Activated CD4-positive, alpha-beta T cell treated with anti-CD3 and anti-CD28 coated beads for 4 hours (primary cell): ENCODE measurements around the gene LPP.
A peak's percentile ranks its signal among the peaks of the same experiment; 100 is the strongest.
"Not testable (repeated sequence)": the region's sequence is repeated elsewhere in the genome, so short reads cannot be mapped to it uniquely, and the experiment has no call there.

Experiments
- DNase-seq, 2 donors: peaks; one replicate each; pipeline ENCODE4 v3.0.0-alpha.2; 2020

LPP gene

DNA sequence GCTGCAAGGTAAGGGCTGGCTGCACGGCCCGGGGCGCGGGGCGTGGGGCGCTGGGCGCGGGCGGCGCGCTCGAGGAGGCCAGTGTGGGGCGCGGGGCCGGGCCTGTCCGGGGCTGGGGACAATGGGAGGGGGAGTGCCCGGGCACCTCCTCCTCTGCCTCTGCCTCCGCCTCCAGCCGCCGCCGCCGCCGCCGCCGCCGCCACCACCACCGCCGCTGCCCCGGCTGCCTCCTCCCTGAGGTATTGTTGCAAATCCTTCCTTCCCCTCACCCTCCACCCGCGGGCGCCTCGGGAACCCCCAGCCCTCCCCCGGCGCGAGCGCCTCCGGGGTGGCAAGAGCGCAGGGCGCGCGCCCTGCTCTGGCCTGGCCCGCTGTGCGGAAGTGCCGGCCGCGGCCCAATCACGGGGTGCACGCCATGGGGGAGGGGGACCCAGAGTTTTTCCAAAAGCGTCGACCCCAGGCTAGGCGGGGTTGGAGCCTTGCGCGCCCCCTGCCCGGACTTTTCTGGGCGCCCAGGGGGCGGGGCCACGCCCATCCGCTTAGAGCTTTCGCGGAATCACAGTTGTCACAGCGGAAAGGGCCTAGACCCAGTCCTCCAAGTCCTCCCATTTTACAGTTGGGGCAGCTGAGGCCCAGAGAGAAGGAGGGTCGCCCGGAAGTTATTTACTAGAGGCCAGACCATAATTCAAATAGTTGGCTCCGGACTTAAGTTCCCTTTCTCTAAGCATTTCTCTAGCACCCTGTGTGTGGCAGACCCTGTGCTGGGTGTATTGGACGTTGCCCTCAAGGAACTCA lies at the start of gene LPP:
Gene LPP (plus strand): TSS at position 144 of the 795 bp plus-strand sequence. CDS start 251,964 bp downstream, outside the sequence.
- DNase-seq: peak; percentile 83 to 86

- DNase-seq: no peak
These were observed 48.0 kb upstream of the LPP start for GRCh38 chr3:188106006-188106405.

DNA sequence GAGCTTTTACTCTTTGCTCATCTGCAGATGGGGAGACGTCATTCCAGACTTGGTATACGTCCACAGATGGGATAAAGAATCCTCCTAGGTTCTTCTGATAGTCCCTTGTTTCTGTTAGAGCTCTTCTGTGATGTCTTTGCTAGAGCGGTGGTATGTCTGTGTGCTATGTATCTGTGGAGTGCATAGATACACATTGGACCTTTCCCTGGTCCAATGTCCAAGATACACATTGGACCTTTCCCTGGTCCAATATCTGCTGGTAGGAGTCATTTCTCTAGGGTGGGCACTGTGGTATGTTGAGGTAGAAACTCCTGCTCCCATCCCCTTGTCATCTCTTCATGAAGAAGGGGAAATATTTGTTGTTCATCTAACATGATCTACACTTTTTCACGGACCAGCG lies 47.5 kb upstream of the LPP start:
- no peak for DNase-seq

- no peak for DNase-seq
These were observed 46.8 kb upstream of the LPP start for GRCh38 chr3:188106887-188107830.

DNA sequence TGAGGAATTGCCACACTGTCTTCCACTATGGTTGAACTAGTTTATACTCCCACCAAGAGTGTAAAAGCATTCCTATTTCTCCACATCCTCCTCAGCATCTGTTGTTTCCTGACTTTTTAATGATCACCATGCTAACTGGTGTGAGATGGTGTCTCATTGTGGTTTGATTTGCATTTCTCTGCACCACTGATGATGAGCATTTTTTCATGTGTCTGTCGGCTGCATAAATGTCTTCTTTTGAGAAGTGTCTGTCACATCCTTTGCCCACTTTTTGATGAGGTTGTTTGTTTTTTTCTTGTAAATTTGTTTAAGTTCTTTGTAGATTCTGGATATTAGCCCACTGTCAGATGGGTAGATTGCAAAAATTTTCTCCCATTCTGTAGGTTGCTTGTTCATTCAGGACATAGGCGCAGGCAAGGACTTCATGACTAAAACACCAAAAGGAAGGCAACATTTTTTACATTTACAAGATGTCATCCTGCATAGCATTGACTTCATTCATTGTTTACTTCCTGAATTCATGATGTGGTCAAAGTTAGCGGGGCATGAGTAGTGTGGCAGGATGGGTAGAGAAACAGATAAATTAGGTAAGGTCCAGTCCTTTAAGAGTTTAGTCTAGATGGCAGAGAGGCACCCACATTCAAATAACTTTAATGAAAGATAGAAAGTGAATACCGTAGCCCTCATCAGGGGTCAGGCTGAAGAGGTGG lies 45.1 kb upstream of the LPP start:
- no peak for DNase-seq

GRCh38 chr3:188111002-188111584 lies 42.9 kb upstream of the LPP start:
- DNase-seq: no peak

DNA sequence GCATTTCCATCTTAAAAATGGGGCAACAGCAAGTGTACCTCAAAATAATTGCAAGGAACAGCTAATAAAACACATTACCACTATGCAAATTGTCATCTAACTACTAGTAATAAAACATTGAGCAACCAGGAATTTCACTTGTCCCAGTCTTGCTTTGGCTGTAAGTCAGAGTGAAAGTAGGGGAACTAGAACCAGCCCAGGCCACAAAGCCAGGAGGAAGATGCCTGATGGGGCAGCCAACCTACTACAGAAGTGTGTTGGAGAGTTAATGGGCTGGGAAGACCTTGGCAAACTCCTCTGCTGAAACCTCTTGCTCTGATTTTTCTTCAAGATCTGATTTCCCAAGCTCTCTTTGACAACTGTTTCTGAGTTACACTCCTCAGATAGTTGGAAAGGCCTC lies 40.2 kb upstream of the LPP start:
- no peak for DNase-seq

- no peak for DNase-seq
These were observed 34.1 kb upstream of the LPP start for GRCh38 chr3:188119846-188120245.

DNA sequence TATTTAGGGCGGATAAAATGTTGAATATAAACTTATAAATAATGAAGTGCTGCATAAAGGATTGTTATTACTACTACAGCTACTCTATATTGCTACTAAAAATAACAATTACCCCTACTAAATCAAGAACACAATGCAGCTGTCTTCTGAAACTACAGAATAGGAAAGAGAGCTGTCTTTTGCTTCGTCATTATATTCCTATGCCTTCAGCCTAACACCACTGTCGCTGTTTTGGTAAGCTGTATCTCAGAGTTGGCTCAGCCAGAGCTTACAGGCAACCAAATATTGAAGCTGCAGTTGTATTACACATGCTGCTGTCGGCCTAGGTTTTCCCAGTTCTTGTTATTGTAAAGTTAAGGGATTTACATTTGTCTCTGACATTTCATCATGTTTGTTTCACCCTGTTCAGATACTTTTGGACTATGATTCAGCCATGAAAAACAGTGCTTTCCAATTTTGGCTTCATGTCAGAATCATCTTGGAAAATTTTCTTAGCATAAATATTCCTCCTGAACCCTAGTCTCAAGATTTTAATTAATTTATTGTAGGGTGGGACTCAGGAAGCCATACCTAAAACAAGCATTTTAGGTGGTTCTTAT lies 31.3 kb upstream of the LPP start:
- DNase-seq: no peak

GRCh38 chr3:188123170-188123905 lies 30.6 kb upstream of the LPP start:
- DNase-seq: no peak

GRCh38 chr3:188124184-188124583 lies 29.8 kb upstream of the LPP start:
- no peak for DNase-seq

DNA sequence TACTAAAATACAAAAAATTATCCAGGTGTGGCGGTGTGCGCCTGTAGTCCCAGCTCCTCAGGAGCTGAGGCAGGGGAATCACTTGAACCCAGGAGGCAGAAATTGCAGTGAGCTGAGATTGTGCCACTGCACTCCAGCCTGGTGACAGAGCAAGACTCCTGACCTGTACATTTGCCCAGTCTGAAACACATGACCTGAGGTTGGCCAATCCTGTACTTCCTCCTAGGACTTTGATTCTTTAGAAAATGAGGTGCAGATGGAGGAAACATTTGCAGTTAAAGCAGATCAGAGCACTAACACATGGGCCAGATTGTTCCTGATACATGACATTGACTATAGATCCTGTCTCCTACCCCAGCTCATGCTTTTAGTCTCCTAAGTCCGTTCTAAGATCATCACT lies 28.9 kb upstream of the LPP start:
- DNase-seq: no peak

- DNase-seq: no peak
These were observed 27.7 kb upstream of the LPP start for GRCh38 chr3:188126276-188126675.

- no peak for DNase-seq
These were observed 27.0 kb upstream of the LPP start for GRCh38 chr3:188126934-188127333.

- DNase-seq: no peak
These were observed 25.1 kb upstream of the LPP start for GRCh38 chr3:188128905-188129304.

DNA sequence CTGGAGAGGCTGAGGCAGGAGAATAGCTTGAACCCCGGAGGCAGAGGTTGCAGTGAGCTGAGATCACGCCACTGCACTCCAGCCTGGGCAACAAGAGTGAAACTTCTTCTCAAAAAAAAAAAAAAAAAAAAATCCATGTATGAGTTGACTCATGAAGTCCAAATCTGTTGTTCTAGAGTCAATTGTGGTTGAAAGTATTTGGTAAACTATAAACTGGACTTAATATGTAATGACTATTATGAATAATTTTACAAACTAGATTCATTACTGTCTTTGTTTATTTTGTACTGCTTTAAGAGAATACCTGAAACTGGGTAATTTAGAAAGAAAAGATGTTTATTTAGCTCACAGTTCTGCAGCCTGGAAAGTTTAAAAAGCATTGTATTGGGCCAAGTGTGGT lies 22.9 kb upstream of the LPP start:
- DNase-seq: not testable (repeated sequence)

GRCh38 chr3:188133219-188133618 lies 20.7 kb upstream of the LPP start:
- no peak for DNase-seq

DNA sequence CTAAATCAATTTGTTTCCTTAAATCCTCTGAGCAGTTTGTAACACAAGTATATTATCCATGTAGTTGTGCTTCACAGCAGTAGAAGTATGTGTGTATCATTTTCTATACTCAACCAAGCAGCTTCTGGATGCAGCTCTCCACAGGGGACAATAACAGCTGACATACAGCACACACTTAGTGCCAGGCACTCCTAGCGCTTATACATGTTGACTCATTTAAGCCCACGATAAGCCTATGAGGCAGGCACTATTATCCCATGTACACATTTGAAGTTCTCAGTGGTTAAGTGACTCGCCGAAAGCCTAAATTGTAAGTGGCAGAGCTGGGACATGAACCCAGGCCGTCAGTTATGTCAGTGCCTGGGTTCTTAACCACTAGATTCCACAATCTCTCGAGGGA lies 20.3 kb upstream of the LPP start:
- DNase-seq: no peak

DNA sequence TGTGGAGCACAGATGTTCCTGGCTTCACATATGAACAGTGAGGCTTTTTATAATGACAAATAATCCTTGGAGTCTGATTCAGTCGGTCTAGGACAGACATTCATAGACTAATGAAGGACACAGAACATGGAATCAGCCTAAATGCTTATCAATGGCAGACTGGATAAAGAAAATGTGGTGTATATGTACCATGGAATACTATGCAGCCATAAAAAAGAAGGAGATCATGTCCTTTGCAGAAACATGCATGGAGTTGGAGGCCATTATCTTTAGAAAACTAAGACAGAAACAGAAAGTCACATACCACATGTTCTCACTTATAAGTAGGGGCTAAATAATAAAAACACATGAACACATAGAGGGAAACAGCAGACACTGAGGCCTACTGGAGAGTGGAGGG lies 19.9 kb upstream of the LPP start:
- DNase-seq: no peak

- no peak for DNase-seq
These were observed 19.1 kb upstream of the LPP start for GRCh38 chr3:188134856-188135255.

GRCh38 chr3:188135271-188135670 lies 18.7 kb upstream of the LPP start:
- no peak for DNase-seq

DNA sequence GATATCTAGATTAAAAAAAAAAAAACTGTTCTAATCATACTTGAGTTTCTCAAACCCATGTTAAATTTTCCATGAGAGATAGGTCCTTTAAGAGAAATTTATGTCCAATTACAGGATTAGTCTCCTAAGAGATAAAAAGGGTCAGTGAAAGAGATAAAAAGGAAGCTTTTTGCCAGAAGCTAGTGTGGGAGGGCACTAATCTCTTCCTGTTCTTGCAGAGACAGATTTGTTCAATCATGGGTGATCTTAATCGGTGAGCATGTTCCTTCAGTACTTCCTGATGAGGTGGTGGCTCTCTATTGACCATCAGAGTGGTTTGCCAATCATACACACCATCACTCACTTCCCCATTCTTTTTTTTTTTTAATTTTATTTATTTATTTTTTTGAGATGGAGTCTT lies 16.9 kb upstream of the LPP start:
- no peak for DNase-seq
